Gastroesophageal sphincter (tissue), 3 donors: ENCODE data around the gene CCDC83.

Source experiments
- POLR2AphosphoS5 ChIP-seq: sonication (generic); formaldehyde crosslinking; IDR thresholded peaks from one replicate; pipeline ENCODE4 v1.6.1; 2017; ENCODE audit warnings: antibody characterized with exemption
- TF ChIP-seq, protein P1 (sequence below), 4 experiments: fragments of 200-600 bp in 2 of 4; fragments of 450-650 bp in 2 of 4; sonication (generic) in 1 of 4; IDR thresholded peaks; one replicate each; pipeline ENCODE4 v1.5.1; 2017 to 2019; ENCODE audit warnings: antibody characterized with exemption in 4 of 4, mild to moderate bottlenecking in 2 of 4, moderate library complexity in 2 of 4

DNA sequence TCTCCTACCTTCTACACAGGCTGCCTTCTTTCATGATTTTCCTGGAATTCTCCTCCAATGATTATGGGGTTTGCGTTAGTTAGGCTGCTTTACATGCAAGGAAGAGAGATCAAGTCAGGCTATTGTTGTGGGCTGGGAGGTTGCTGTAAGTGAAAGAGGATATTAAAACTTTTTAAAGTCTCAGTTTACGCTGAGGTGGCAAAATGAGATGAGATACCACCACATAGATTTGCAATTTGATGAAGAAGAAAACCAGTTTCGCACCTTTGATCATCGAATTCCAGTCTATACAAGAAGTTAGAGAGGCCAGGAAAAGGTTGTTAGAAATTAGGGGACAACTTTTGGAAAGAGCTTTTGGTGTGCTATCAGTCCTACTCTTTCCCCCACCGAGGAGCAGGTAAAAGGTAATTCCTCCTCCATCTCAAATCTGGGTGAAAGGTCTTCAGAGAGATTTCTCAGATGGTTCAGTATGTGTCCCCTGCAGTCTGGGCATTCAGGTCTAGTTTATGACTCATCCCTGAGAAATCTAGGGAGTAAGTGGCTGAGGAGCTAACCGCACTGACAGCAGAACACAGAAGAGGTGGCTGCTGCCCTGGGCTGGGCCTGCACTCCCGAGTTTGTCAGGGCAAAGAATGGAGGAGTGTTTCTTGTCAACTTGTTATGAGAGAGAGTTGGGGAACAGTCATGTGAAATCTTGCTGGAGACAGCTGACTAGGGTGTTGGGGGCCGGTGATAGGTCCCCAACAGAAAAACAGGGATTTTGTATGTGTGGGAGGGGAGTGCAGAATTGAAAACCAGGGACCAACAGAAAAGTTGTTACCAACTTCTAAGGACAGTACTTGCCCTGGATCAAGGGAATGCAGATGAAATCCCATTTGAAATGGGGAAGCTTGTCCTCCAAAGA, 34.7 kb downstream of the CCDC83 start:
- TF ChIP-seq, protein P1, sequence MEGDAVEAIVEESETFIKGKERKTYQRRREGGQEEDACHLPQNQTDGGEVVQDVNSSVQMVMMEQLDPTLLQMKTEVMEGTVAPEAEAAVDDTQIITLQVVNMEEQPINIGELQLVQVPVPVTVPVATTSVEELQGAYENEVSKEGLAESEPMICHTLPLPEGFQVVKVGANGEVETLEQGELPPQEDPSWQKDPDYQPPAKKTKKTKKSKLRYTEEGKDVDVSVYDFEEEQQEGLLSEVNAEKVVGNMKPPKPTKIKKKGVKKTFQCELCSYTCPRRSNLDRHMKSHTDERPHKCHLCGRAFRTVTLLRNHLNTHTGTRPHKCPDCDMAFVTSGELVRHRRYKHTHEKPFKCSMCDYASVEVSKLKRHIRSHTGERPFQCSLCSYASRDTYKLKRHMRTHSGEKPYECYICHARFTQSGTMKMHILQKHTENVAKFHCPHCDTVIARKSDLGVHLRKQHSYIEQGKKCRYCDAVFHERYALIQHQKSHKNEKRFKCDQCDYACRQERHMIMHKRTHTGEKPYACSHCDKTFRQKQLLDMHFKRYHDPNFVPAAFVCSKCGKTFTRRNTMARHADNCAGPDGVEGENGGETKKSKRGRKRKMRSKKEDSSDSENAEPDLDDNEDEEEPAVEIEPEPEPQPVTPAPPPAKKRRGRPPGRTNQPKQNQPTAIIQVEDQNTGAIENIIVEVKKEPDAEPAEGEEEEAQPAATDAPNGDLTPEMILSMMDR (IDR thresholded peaks at IDR 0.05): no peak
- TF ChIP-seq POLR2AphosphoS5: no peak
